ENCODE data around the gene SPTBN1. TPM values are rescaled to one million over a fixed set of nuclear protein-coding genes. Genes with fewer than 3 reads are reported as not detected.
A peak's percentile ranks its signal among the peaks of the same experiment; 100 is the strongest.

SPTBN1 gene
- total and polyA plus RNA-seq, 2 donors (not counting 3 experiments of a cell fraction or from before 2014, with no cell fraction given), result 63.3 to 320 TPM

DNA sequence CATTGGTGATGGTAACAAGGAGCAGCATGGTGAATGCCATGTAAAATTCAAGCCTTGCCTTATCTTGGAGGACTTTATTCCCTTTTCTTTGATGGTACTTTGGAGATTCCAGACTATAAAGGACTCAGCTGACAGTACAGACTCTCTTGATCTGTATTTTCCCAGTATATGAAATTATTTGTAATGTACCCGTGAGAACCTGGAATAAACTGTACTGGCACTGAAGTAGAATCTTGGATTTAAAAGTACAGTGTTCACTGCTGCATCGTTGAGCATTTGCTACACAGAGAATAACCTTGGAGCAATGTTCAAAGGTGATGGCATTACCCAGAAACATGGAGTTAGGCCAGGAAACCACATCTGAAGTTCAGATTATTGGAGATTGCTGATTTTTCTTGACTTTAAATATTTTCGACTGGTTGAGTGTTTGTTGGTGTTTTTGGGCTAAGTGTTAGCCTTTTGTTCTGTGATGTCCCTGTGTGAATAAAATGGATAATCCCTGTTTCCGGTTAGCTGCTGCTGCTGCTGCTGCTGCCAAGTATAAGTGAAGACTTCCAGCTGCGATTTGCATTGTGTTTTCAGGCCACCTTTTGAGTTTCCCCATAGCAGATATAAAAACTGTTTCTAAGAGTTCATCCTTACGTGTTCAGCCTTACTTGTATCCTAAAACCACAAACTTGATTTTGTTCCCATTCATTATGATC lies 122.0 kb downstream of the SPTBN1 start:
- ChIA-PET POLR2A (no interaction called here), CTCF (interaction anchor here (0.5 to 1.5 kb wide), 4 partner anchors 12 to 27 kb away, joined by 3 to 5 read pairs (median 4); no protein-coding TSS in a partner anchor)
- Histone ChIP-seq H3K4me3 (replicated peaks in 1 of 3; ENCODE audit: insufficient read depth in 1 of 3, low read depth in 1 of 3, low read length in 3 of 3) (no peak overlapping the region), H3K9me1 (replicated peaks; ENCODE audit: control insufficient read depth, extremely low read depth, insufficient read depth, low read length) (no peaks in the 10 kb centered on the region), H3K27me3 (ENCODE audit: control insufficient read depth in 2 of 2, insufficient read depth in 2 of 2, low read length in 2 of 2) (no peaks in the 10 kb centered on the region), H3K36me3 (ENCODE audit: control insufficient read depth in 2 of 2, extremely low read depth in 1 of 2, insufficient read depth in 2 of 2, low read length in 2 of 2) (no peaks in the 10 kb centered on the region), H3K9ac (replicated peaks; ENCODE audit: extremely low read depth, insufficient read depth, low read length) (peak overlapping the region; percentile 24), H3K4me1 (ENCODE audit: control insufficient read depth, extremely low read depth, insufficient read depth, low read length) (peaks cover 61% of the 10 kb centered on the region), H3K9me3 (replicated peaks; ENCODE audit: control insufficient read depth, insufficient read depth, low read length) (no peaks in the 10 kb centered on the region), H2AFZ (ENCODE audit: low read depth, low read length) (no peak overlapping the region), H4K20me1 (replicated peaks; ENCODE audit: control insufficient read depth, extremely low read depth, insufficient read depth, low read length) (peaks cover 2% of the 10 kb centered on the region), H3K79me2 (ENCODE audit: control insufficient read depth, insufficient read depth, low read length) (peaks cover 97% of the 10 kb centered on the region), H3K4me2 (ENCODE audit: insufficient read depth, low read length) (peak overlapping the region; percentile 59), H3K27ac (ENCODE audit: insufficient read depth, low read depth, low read length) (peak overlapping the region; percentile 78)
- no TSS peak for BruUV-seq (replicated peaks)
- no peak for TF ChIP-seq JUN (IDR thresholded peaks at IDR 0.05; ENCODE audit: borderline replicate concordance, insufficient read depth, insufficient read length, low read depth)
- TF ChIP-seq EZH2 (IDR thresholded peaks at IDR 0.05; ENCODE audit: borderline replicate concordance, low read depth, low read length, severe bottlenecking), result no peak
- no peak for TF ChIP-seq POLR2AphosphoS5 (IDR thresholded peaks at IDR 0.05; ENCODE audit: insufficient read depth, low read depth, low read length)
- TF ChIP-seq MYC (IDR thresholded peaks at IDR 0.05; ENCODE audit: low read depth, low read length), result no peak
- TF ChIP-seq CTCF (IDR thresholded peaks at IDR 0.05; ENCODE audit: extremely low read depth in 1 of 2, insufficient read depth in 1 of 2, low read depth in 1 of 2, low read length in 2 of 2), result no peak
- TF ChIP-seq POLR2A (IDR thresholded peaks at IDR 0.05; ENCODE audit: low read depth, low read length), result no peak
- no peak for TF ChIP-seq MAX (IDR thresholded peaks at IDR 0.05; ENCODE audit: insufficient read depth, insufficient read length)
- dilution Hi-C loops (cut with MboI; ENCODE audit: extremely low pct_ligation_motif_present, low sequenced_read_pairs), result no loop called here
- FAIRE-seq, result peak; percentile 38
- intact Hi-C loops (cut with micrococcal nuclease), result no loop called here
- DNase-seq (ENCODE audit: low read depth, low spot score), result peak; percentile 45
